ENCODE data around the gene KCNQ1. TPM values are rescaled to one million over a fixed set of nuclear protein-coding genes. Genes with fewer than 3 reads are reported as not detected.

Gene KCNQ1
- total RNA-seq, 1 experiment from 2014 or later = 2.3 TPM

DNA sequence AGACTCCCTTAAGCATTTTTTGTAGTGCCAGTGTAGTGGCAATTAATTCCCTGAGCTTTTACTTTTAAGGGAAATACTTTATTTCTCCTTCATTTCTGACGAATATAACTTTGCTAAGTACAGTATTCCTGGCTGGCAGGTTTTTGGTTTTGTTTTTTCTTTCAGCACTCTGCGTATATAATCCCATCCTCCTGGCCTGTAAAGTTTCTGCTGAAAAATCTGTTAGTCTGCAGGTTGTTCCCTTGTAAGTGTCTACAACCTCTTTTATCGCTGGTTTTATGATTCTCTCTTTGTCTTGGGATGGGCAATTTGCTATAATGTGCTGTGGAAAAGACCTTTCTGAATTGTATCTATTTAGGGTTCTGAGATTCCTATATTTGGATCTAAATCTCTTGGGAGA is 198.9 kb downstream of the KCNQ1 start:
- H3K27me3 Mint-ChIP-seq (ENCODE audit: low read depth) = peaks cover 96% of the 10 kb centered on the region
- H3K27me3 ChIP-seq (ENCODE audit: insufficient read depth, low read length) = peaks cover 2% of the 10 kb centered on the region; the same call in 1 of the 2 replicates

More for the DNA sequence above, 198.9 kb downstream of the KCNQ1 start:
- Histone ChIP-seq H3K23me2 (ENCODE audit: insufficient read length, low read depth, low read length, poor library complexity, severe bottlenecking) (no peaks in the 10 kb centered on the region), H3K56ac (ENCODE audit: insufficient read length, low read depth, low read length) (no peak overlapping the region), H2BK12ac (ENCODE audit: insufficient read length, low read depth, low read length) (no peak overlapping the region), H2AFZ (ENCODE audit: low read length) (no peak overlapping the region), H3K18ac (ENCODE audit: insufficient read length, low read depth, low read length) (no peak overlapping the region), H4K91ac (ENCODE audit: insufficient read length, low read depth, low read length) (no peak overlapping the region), H3K27ac (ENCODE audit: insufficient read length, low read depth, low read length) (no peak overlapping the region), H3K79me1 (ENCODE audit: insufficient read depth, low read depth, low read length, poor library complexity, severe bottlenecking) (no peaks in the 10 kb centered on the region), H2BK15ac (ENCODE audit: low read depth, low read length) (no peak overlapping the region), H3K4me2 (ENCODE audit: insufficient read depth, insufficient read length, low read length) (no peak overlapping the region), H3K79me2 (ENCODE audit: insufficient read depth, low read length) (no peaks in the 10 kb centered on the region), H3K4me1 (ENCODE audit: insufficient read depth, low read length) (no peaks in the 10 kb centered on the region), H2BK120ac (ENCODE audit: low read depth, low read length, poor library complexity, severe bottlenecking) (no peak overlapping the region), H2BK5ac (ENCODE audit: insufficient read length, low read length) (no peak overlapping the region), H2AK5ac (ENCODE audit: insufficient read length, low read length) (no peak overlapping the region), H4K5ac (ENCODE audit: insufficient read length, low read depth, low read length) (no peak overlapping the region), H3K4ac (ENCODE audit: low read depth, low read length) (no peak overlapping the region), H4K20me1 (ENCODE audit: control insufficient read depth, insufficient read depth, insufficient read length) (no peaks in the 10 kb centered on the region), H4K8ac (replicated peaks; ENCODE audit: insufficient read length, low read depth, low read length) (no peak overlapping the region), H3K9me3 (ENCODE audit: control insufficient read depth, low read depth, low read length) (peaks cover 50% of the 10 kb centered on the region), H3K14ac (ENCODE audit: insufficient read depth, low read length) (no peak overlapping the region), H3T11ph (ENCODE audit: low read length) (no peak overlapping the region), H3K9ac (ENCODE audit: extremely low read depth, insufficient read length, low read length) (no peak overlapping the region), H2BK20ac (ENCODE audit: low read depth, low read length, poor library complexity, severe bottlenecking) (no peak overlapping the region), H3K23ac (ENCODE audit: insufficient read length, low read depth, low read length) (no peak overlapping the region)
- Mint-ChIP-seq H3K4me3 (no peak overlapping the region), H3K4me1 (no peaks in the 10 kb centered on the region), H3K9me3 (peaks cover 98 to 100% of the 10 kb centered on the region in 2 experiments), H3K27ac (no peak overlapping the region), H3K36me3 (ENCODE audit: insufficient read depth in 1 of 3, low read depth in 3 of 3) (peaks cover 38 to 66% (median 45%) of the 10 kb centered on the region in 3 experiments)
- TF ChIP-seq, protein P1, sequence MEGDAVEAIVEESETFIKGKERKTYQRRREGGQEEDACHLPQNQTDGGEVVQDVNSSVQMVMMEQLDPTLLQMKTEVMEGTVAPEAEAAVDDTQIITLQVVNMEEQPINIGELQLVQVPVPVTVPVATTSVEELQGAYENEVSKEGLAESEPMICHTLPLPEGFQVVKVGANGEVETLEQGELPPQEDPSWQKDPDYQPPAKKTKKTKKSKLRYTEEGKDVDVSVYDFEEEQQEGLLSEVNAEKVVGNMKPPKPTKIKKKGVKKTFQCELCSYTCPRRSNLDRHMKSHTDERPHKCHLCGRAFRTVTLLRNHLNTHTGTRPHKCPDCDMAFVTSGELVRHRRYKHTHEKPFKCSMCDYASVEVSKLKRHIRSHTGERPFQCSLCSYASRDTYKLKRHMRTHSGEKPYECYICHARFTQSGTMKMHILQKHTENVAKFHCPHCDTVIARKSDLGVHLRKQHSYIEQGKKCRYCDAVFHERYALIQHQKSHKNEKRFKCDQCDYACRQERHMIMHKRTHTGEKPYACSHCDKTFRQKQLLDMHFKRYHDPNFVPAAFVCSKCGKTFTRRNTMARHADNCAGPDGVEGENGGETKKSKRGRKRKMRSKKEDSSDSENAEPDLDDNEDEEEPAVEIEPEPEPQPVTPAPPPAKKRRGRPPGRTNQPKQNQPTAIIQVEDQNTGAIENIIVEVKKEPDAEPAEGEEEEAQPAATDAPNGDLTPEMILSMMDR (conservative IDR thresholded peaks at IDR 0.05) = no peak
- no peak for DNase-seq
- no CpG with 5 or more reads among the region's 3 CpGs for WGBS (ENCODE audit: extremely low coverage, insufficient read length, low lambda C conversion rate)

Data from H9 (cell line).